ENCODE data around the gene ITGB7. TPM values are rescaled to one million over a fixed set of nuclear protein-coding genes. Genes with fewer than 3 reads are reported as not detected.

ITGB7 gene
- total and polyA plus RNA-seq, 7 donors = 0.19 to 1.6 (median 0.65) TPM

DNA sequence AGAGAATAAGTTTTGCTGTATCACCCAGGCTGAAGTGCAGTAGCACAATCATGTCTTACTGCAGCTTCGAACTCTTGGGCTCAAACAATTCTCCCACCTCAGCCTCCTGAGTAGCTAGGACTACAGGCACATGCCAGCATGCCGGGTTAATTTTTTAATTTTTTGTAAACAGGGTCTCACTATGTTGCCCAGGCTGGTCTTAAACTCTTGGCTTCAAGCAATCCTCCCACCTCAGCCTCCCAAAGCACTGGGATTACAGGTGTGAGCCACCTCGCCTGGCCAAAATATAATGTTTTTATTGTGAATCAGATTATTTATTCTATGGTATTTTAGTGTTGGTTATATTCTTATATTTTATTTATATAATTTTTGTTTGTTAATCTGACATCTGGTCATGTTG lies 30.3 kb downstream of the ITGB7 start:
- ATAC-seq (no peak), DNase-seq (no peak)
- Histone ChIP-seq H3K4me1 (peaks cover 12% of the 10 kb centered on the region), H3K27ac (no peak overlapping the region), H3K36me3 (ENCODE audit: insufficient read depth in 1 of 2, low read depth in 1 of 2) (peaks cover 0 to 14% of the 10 kb centered on the region in 2 donors), H3K9me3 (no peaks in the 10 kb centered on the region), H3K27me3 (ENCODE audit: insufficient read depth in 3 of 3, low read length in 2 of 3) (no peaks in the 10 kb centered on the region), H3K4me3 (no peak overlapping the region)
- 96 to 98% (median 97%) methylated on average over 3 of the region's 3 CpGs for WGBS, 3 donors
- intact Hi-C loops (cut with DNase I) = no loop called here
- TF ChIP-seq CTCF (IDR thresholded peaks at IDR 0.05) = no peak

- intact Hi-C loops (cut with DNase I) = no loop called here
- no peak overlapping the region for H3K27ac ChIP-seq
- peaks cover 0 to 26% of the 10 kb centered on the region in 2 donors for H3K36me3 ChIP-seq (ENCODE audit: insufficient read depth in 1 of 2, low read depth in 1 of 2)
Observed at GRCh38 chr12:53174881-53175491, 32.1 kb downstream of the ITGB7 start.

GRCh38 chr12:53173085-53173715 lies 33.9 kb downstream of the ITGB7 start:
- no peaks in the 10 kb centered on the region for H3K4me1 ChIP-seq
- H3K9me3 ChIP-seq = no peaks in the 10 kb centered on the region
- H3K27me3 ChIP-seq (ENCODE audit: insufficient read depth in 3 of 3, low read length in 2 of 3) = no peaks in the 10 kb centered on the region
- no peak overlapping the region for H3K4me3 ChIP-seq
- 87 to 91% (median 89%) methylated on average over 10 of the region's 10 CpGs for WGBS, 3 donors
- no peak for TF ChIP-seq CTCF (IDR thresholded peaks at IDR 0.05)
- H3K27ac ChIP-seq = no peak overlapping the region
- peaks cover 0 to 44% of the 10 kb centered on the region in 2 donors for H3K36me3 ChIP-seq (ENCODE audit: insufficient read depth in 1 of 2, low read depth in 1 of 2)
- intact Hi-C loops (cut with DNase I) = no loop called here
- ATAC-seq (no peak), DNase-seq (no peak)

More at GRCh38 chr12:53174881-53175491, 32.1 kb downstream of the ITGB7 start:
- 85 to 91% (median 86%) methylated on average over 4 of the region's 4 CpGs for WGBS, 3 donors
- Histone ChIP-seq H3K4me3 (no peak overlapping the region), H3K4me1 (peaks cover 8% of the 10 kb centered on the region), H3K27me3 (ENCODE audit: insufficient read depth in 3 of 3, low read length in 2 of 3) (no peaks in the 10 kb centered on the region), H3K9me3 (no peaks in the 10 kb centered on the region)
- no peak for DNase-seq
- no peak for ATAC-seq
- TF ChIP-seq CTCF (IDR thresholded peaks at IDR 0.05) = no peak

GRCh38 chr12:53172352-53172751 lies 34.7 kb downstream of the ITGB7 start:
- no peaks in the 10 kb centered on the region for H3K9me3 ChIP-seq
- no peaks in the 10 kb centered on the region for H3K27me3 ChIP-seq (ENCODE audit: insufficient read depth in 3 of 3, low read length in 2 of 3)
- H3K4me1 ChIP-seq = no peaks in the 10 kb centered on the region
- peaks cover 0 to 50% of the 10 kb centered on the region in 2 donors for H3K36me3 ChIP-seq (ENCODE audit: insufficient read depth in 1 of 2, low read depth in 1 of 2)
- intact Hi-C loops (cut with DNase I) = no loop called here
- TF ChIP-seq CTCF (IDR thresholded peaks at IDR 0.05) = no peak
- WGBS, 3 donors = 83 to 94% (median 89%) methylated on average over 11 of the region's 11 CpGs
- H3K4me3 ChIP-seq = no peak overlapping the region
- no peak for ATAC-seq
- no peak for DNase-seq
- H3K27ac ChIP-seq = no peak overlapping the region

Measured in psoas muscle (tissue), 8 donors.